ES-I3 (cell line): ENCODE data around the gene TP73.
A peak's percentile ranks its signal among the peaks of the same experiment; 100 is the strongest.

ENCODE experiments used
- H3K36me3 ChIP-seq: 2 replicates; pipeline ENCODE4 v1.6.1; 2013; ENCODE audit warnings: mild to moderate bottlenecking, low read length, control low read depth, moderate library complexity; ENCODE audit not compliant: insufficient read depth
- H3K4me1 ChIP-seq: 2 replicates; pipeline ENCODE4 v1.6.1; 2013; ENCODE audit warnings: mild to moderate bottlenecking, control low read depth, low read length; ENCODE audit not compliant: insufficient read depth
- H3K9ac ChIP-seq: 2 replicates; pipeline ENCODE4 v1.6.1; 2013; ENCODE audit warnings: low read depth, mild to moderate bottlenecking, low read length, moderate library complexity
- H3K9me3 ChIP-seq: 2 replicates; pipeline ENCODE4 v1.6.1; 2013; ENCODE audit warnings: mild to moderate bottlenecking, low read length, moderate library complexity; ENCODE audit not compliant: control insufficient read depth, insufficient read depth

TP73 gene

DNA sequence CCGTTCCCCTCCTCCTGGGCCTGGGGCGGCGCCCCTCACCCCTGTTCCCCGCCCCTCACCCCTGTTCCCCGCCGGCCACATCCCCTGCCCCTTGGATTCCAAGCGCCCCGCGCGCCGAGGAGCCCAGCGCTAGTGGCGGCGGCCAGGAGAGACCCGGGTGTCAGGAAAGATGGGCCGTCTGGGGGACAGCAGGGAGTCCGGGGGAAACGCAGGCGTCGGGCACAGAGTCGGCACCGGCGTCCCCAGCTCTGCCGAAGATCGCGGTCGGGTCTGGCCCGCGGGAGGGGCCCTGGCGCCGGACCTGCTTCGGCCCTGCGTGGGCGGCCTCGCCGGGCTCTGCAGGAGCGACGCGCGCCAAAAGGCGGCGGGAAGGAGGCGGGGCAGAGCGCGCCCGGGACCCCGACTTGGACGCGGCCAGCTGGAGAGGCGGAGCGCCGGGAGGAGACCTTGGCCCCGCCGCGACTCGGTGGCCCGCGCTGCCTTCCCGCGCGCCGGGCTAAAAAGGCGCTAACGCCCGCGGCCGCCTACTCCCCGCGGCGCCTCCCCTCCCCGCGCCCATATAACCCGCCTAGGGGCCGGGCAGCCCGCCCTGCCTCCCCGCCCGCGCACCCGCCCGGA is at the start of gene TP73:
TSS of gene TP73 (plus strand) at position 587 of the 618 bp plus-strand sequence. CDS start 29,850 bp downstream, outside the sequence.
- H3K36me3 ChIP-seq = no peaks in the 10 kb centered on the region
- H3K4me1 ChIP-seq = no peaks in the 10 kb centered on the region; the same call in 1 of the 2 replicates
- peak within 1 kb of the TSS; percentile 50 for H3K9ac ChIP-seq
- H3K9me3 ChIP-seq = no peaks in the 10 kb centered on the region

DNA sequence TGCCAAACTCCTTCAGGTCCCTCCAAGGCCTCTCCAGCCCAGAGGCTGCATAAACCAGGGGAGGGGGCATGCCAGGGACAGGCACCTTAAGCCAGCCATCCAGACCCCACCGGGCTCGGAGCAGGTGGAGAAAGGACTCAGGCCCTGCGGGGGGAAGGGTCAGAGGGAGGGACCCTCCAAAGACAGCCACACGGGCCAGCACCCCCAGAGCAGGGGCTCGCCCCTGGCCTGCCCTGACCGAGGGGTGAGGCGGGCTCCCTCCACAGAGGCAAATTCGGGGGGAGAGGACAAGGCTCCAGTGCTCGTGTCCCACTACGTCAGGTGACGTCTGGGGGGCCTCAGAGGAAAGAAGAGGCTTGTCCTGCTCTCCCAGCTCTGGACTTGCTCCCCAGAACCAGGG is 49.2 kb upstream of the TP73 start:
- H3K9ac ChIP-seq = no peak overlapping the region
- peaks cover 4% of the 10 kb centered on the region; the same call in 1 of the 2 replicates for H3K4me1 ChIP-seq
- H3K9me3 ChIP-seq = peaks cover 2% of the 10 kb centered on the region; the same call in 1 of the 2 replicates
- peaks cover 4% of the 10 kb centered on the region; the same call in 1 of the 2 replicates for H3K36me3 ChIP-seq

DNA sequence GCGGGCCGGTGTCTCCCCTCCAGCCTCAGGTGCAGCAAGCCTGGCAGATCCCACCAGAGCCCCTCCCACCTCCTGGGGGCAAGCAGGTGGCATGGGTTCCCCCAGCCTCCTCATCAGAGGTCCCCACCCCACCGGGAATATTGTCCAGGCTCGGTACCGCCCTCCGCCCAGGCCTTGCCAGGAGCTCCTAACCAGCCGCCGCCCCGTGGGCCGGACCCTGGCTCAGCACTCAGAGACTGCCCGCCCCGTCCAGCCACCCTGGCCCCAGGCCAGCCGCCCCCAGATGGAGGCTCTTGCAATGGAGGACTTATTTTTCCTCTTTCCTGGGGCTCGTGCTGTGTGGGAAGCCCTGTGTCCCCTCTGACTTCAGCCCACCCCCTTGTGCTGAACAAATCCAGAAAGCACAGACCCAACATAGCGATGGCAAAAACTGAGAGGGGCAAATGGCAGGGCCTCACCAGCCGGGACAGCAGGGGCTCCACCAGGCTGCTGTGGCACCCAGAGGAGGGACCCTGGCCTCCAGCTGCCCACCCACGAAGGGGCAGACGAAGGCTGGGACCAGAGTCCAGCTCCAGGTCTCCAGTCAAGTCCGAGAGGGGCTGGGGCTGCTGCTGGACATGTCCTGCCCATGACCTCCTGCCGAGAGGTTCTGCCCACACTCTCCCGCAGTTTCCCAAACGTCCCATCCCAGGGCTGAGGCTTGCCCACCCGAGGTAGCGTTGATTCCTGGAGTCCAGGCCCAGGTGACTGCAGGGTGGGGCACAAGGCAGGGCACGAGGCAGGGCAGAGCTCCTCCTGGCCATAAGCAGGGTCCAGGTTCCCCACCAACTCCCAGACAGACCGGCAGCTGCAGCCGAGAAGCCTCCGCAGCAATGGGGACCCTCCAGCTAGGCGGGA is 48.5 kb upstream of the TP73 start:
- H3K9ac ChIP-seq = no peak overlapping the region
- H3K36me3 ChIP-seq = peaks cover 4% of the 10 kb centered on the region; the same call in 1 of the 2 replicates
- H3K9me3 ChIP-seq = peaks cover 2% of the 10 kb centered on the region; the same call in 1 of the 2 replicates
- H3K4me1 ChIP-seq = peaks cover 1% of the 10 kb centered on the region; the same call in 1 of the 2 replicates

DNA sequence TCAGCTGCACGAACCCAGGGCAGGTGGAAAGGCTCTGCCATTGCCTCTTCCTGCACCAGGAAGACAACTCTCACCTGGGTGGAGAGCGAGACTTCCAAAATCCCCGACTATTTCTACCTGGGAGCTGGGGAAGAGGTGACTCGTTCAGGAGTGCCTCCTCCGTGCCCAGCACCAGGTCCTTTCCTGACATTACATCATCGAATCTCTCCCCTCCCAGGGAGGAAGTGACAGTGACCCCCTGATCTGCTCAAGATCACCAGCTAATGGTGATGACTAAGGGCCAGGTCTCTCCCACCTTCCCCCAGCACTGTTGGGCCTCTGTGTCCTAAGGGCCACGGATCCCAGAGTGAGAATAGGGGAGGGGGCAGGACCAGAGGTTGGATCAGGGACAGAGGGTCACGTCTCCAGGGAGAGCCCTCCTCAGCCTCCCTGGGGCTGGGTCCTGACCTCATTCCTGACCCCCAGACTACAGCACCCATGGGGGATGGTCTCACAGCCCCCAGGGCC is 47.8 kb upstream of the TP73 start:
- Histone ChIP-seq H3K36me3 (peaks cover 4% of the 10 kb centered on the region; the same call in 1 of the 2 replicates), H3K9me3 (peaks cover 2% of the 10 kb centered on the region; the same call in 1 of the 2 replicates), H3K4me1 (peaks cover 8% of the 10 kb centered on the region; the same call in 1 of the 2 replicates), H3K9ac (no peak overlapping the region)

DNA sequence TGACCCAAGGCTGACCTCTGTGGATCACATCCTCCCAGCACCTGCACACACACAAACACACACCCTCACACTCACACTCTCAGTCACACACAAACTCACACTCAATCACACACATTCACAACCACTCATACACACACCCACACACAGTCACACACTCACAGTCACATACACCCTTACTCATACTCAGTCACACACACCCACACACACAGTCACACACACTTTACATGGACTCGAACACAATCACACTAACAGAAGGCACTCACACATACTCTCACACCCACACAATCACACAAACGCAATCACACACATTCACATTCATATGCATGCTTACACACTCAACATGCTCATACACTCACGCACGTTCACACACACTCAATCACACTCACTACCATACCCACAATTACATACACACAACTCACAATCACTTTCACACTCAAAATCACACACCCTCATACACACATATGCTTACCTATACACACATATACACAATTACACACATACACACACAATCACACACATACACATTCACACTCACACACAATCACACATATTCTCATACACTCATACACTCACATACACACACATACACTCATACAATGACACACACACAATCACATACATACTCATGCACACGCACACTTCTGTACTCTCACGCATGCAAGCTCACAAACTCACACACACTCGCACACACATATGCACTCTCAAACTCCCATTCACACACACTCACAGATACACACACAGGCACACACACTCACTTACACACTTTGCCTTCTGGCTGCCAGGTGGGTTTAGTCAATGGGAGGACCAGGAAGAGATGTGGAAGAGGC is 47.1 kb upstream of the TP73 start:
- H3K4me1 ChIP-seq = peaks cover 13% of the 10 kb centered on the region
- peaks cover 2% of the 10 kb centered on the region; the same call in 1 of the 2 replicates for H3K9me3 ChIP-seq
- H3K9ac ChIP-seq = no peak overlapping the region
- peaks cover 4% of the 10 kb centered on the region; the same call in 1 of the 2 replicates for H3K36me3 ChIP-seq

DNA sequence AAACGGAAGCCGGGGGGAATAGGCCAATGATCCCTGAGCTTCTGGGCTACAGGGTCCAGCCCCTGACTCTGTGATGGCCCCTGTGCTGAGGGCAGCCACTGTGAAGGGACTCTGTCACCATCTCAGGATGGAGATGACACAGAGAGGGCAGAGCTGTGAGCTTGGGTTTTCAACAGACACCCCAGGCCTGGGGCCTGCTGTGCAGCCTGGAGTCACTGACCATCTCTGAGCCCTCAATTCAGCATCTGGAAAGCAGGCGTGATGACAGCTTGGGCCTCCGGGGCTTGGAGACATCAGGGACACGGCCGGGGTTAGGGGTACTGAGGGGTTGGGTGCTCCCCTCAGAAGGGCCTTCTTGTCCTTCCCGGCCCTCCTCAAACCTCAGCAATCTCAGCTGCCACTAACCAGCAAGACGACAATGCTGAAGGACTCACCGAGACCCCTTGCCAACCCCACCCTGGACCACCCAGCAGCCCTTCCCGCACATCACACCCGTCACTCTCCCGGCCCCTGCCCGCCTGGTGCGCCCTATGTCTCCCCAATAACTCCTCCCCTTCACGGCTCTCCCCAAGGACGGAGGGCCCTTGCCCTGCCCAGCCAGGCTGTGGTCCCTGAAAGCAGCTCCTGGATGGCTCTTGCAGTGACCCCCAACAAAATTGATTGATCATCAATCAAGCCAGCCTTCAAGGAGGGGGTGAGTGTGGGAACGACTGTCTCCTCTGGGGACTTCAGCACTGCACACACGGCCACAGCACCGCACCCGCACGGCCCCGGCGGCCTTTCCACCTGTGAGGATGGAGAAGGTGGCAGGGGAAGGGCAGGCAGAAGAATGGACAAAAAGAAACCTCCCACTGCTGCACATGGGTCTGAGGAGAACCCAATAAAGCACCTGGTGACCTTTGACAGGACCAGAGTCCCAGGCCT is 45.3 kb upstream of the TP73 start:
- Histone ChIP-seq H3K9ac (no peak overlapping the region), H3K4me1 (peaks cover 15% of the 10 kb centered on the region), H3K36me3 (no peaks in the 10 kb centered on the region), H3K9me3 (peaks cover 2% of the 10 kb centered on the region; the same call in 1 of the 2 replicates)

DNA sequence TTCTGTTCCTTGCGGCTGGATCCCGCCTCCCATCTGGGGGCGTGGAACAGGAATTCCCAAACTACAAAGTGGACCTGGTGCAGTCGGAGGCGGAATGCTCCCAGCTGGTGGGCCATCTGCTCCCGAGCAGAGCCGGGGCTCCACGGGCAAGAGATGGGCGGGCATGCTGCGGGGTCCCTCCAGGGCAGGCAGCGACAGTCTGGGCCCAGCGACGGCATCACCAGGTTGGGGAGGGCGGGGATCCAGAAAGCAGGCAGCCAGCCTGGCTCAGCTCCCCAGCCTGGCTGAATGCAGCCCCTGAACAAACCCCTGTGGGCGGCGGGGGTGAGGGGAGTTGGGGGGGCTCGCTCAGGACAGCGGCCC is 44.6 kb upstream of the TP73 start:
- H3K36me3 ChIP-seq = no peaks in the 10 kb centered on the region
- H3K4me1 ChIP-seq = peaks cover 21% of the 10 kb centered on the region
- H3K9me3 ChIP-seq = peaks cover 2% of the 10 kb centered on the region; the same call in 1 of the 2 replicates
- H3K9ac ChIP-seq = no peak overlapping the region

DNA sequence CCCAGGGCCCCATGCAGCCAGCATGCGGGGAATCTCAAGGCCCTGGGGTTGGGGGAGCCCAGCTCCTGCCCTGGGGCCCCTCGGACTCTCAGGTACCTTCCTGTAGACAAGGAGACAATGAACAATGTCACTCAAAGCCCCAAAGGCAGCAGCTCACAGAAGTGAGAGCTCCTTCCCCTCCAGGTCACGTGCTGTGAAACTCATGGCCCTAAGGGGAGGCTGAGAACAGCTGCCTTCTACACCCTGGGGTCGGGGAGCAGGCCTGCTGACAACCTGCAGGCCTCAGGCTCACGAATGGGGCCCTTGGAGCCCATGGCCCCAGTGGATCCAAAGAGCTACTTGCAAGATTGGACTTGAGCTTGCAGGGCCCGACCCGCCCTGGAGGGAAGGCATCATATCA is 44.2 kb upstream of the TP73 start:
- Histone ChIP-seq H3K9me3 (peaks cover 2% of the 10 kb centered on the region; the same call in 1 of the 2 replicates), H3K36me3 (no peaks in the 10 kb centered on the region), H3K4me1 (peaks cover 21% of the 10 kb centered on the region), H3K9ac (no peak overlapping the region)

DNA sequence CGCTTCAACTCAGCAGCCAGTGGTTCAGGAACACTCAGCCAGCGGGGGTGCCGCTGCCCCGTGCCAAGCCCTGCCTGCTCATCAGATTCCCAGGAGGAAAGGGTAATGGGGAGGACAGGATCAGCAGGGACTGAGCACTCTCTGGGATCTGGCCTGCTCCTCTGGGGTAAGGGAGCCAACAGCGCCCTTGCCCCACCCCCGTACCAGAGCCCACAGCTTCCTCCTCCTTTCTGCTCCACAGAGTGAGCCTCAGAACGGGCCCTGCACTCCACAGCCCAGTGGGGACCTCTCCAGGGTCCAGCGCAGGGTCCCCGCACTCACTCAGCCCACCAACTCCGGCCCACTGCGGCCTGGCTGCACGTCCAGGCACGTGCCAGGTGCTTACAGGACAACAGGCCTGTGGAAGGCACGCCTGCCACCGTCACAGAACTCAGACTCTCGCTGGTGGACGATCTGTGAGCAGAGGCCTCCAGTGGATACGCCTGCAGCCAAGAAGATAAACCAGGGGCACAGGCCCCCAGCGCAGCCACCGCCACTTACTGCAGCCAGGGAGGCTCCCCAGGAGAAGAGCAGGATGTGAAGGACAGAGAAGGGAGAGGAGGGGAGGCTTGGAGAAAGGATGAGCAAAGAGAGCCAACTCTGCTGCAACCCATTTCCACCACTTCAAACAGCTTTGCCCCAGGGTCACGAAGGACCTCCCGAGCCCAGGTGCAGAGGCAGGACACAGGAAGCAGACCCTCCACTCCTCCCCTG is 43.1 kb upstream of the TP73 start:
- Histone ChIP-seq H3K9me3 (peaks cover 2% of the 10 kb centered on the region; the same call in 1 of the 2 replicates), H3K9ac (no peak overlapping the region), H3K36me3 (no peaks in the 10 kb centered on the region), H3K4me1 (peaks cover 22% of the 10 kb centered on the region)

DNA sequence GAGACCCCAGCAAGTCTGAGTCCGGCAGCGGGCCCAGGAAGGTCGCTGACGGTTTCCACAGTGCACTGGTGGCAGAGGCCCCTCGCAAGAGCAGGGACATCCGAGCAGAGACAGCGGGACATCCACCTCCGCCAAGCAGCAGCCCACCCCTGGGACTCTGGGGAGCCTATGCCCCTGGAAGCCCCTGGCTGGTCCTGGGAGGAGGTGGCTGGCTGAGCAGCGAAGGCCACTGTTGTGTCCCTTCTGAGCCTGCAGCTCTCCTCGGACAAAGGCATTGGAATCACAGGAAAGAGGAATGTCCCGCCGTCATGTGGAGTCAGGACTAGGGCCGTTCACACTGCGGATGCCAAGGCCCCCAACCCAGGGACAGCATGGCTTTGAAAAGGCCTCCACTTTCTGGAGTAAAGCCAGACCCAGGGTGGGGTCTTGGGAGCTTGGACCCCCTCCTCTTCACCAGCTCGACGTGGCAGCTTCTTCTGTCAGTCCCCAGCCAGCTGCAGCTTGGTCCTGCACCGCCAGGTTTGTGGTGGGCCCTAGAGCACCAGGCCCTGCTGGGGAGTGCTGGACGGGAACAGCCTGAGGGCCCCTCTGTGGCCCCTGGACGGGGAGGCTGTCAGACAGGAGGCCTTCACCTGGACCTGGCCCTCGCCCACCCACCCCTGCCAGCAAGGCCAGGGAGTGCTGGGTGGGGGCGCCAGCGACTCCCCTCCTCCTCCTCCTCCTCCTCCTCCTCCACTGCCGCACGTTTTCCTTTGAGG is 42.4 kb upstream of the TP73 start:
- Histone ChIP-seq H3K9ac (peak overlapping the region; percentile 69; the same call in 1 of the 2 replicates), H3K36me3 (no peaks in the 10 kb centered on the region), H3K9me3 (0 out of 2 replicates have a peak, but pooled peaks cover 2% of the 10 kb centered on the region), H3K4me1 (peaks cover 30% of the 10 kb centered on the region)

DNA sequence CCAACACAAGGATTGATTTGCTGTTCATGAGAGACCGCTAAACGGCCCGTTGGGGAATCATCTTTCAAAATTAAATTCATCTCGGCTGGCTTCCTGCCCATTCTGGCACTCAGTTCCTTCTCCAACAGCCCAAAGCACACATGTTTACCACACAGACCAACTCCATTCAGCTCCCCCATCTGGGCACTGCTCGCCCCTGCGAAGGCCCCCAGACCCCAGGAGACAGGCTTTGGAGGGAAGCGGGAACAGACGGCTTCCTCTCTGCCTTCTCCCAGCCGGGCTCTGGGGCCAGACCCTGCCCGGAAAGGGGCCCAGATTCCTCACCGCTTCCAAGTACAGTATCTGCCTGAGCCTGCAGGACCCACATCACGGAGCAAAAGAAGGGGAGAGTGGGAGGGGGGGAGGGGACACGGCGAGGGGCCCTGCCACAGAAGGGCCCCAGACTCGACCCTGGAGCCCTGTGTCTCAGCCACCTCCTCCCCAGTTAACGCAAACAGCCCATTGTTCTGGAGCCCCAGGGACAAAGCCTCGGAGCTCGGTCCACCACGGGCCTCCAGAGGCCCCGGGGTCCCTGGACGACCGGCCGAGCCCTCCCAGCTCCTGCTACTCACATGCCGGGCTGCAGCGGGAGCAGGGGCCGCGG is 41.7 kb upstream of the TP73 start:
- H3K9ac ChIP-seq = peak overlapping the region; percentile 69
- H3K9me3 ChIP-seq = no peaks in the 10 kb centered on the region
- H3K36me3 ChIP-seq = no peaks in the 10 kb centered on the region
- peaks cover 31% of the 10 kb centered on the region for H3K4me1 ChIP-seq
